DOHH2 (cell line): Measurements from ENCODE around the gene HLCS.

Experiments
- CTCF ChIP-seq: fragments of 200-600 bp; sonication (generic); IDR thresholded peaks from one replicate; pipeline ENCODE4 v1.5.1; 2014; ENCODE audit warnings: antibody characterized with exemption, mild to moderate bottlenecking, low read depth, low read length; ENCODE audit not compliant: poor library complexity, severe bottlenecking
- EZH2phosphoT487 ChIP-seq: fragments of 200-600 bp; sonication (generic); IDR thresholded peaks from 2 replicates; pipeline ENCODE4 v1.6.1; 2017; ENCODE audit warnings: borderline replicate concordance, mild to moderate bottlenecking, antibody characterized with exemption, low read length, moderate library complexity, mixed read lengths

- no peak for TF ChIP-seq CTCF
- no peak for TF ChIP-seq EZH2phosphoT487
These were observed 235.9 kb downstream of the HLCS start for GRCh38 chr21:36730291-36731281.
